Measurements from ENCODE around the gene TMEM271.

- TF ChIP-seq POLR2A (IDR thresholded peaks at IDR 0.05) (no peak), CTCF (IDR thresholded peaks at IDR 0.05) (no peak)
Measured at GRCh38 chr4:570754-571153, 5.3 kb downstream of the TMEM271 start.
